ENCODE data around the gene FAM24B.

FAM24B gene

DNA sequence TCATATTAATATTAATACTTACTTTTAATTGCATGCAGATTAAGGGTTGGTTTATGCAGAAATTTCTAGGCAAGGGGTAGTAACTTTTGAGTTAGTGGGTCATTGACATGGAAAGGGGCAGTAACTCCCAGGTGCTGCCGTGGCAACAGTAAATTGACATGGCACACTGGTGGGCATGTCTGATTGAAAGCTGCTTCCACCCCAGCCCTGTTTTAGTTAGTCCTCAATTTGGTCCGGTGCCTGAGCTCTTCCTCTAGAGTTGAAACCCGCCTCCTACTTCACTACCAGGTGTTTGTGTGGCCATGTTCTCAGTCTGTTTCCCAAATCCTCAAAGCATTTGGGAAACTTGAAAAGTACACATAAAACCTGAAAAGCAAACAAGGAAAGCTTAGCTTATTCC lies 52.1 kb downstream of the FAM24B start:
- DNase-seq (ENCODE audit: low read depth in 2 of 2): no peak

- DNase-seq (ENCODE audit: low read depth in 2 of 2): no peak
Observed at GRCh38 chr10:122822973-122823690, 56.2 kb downstream of the FAM24B start.

GRCh38 chr10:122821808-122822207 lies 57.6 kb downstream of the FAM24B start:
- no peak for DNase-seq (ENCODE audit: low read depth in 2 of 2)

GRCh38 chr10:122815458-122815857 lies 63.9 kb downstream of the FAM24B start:
- no peak for DNase-seq (ENCODE audit: low read depth in 2 of 2)

GRCh38 chr10:122814493-122814892 lies 64.9 kb downstream of the FAM24B start:
- no peak for DNase-seq (ENCODE audit: low read depth in 2 of 2)

DNA sequence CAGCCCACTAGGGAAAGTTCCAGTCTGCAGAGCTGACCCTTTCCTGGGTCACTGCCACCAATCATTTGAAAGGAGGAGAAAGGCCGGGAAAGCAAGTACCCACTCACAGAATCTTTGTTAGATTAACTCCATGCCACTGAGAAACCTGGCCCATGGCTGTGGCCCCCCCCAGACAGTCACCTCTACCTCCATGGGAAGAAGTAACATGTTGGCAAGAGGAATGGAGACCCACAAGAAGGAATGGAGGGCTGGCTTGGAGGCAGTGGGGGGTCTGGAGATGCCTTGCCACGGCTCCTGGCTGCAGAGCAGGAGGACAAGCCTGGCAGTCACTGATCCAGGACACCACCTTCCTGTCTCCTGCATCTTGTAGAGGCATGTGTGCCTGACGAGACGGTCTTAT lies 66.6 kb downstream of the FAM24B start:
- DNase-seq (ENCODE audit: low read depth in 2 of 2): no peak

- DNase-seq (ENCODE audit: low read depth in 2 of 2): no peak
Observed at GRCh38 chr10:122802282-122802681, 77.1 kb downstream of the FAM24B start.
